Osteoblast (primary cell): Measurements from ENCODE around the gene SCARF2. TPM values are rescaled to one million over a fixed set of nuclear protein-coding genes. Genes with fewer than 3 reads are reported as not detected.

Experiments used
- DNase-seq: peaks from one replicate; pipeline ENCODE4 v3.0.0; 2011; ENCODE audit warnings: low spot score, mixed read lengths; ENCODE audit not compliant: insufficient read length; ENCODE audit errors: missing footprints
- H2AFZ ChIP-seq: 2 replicates; pipeline ENCODE4 v1.6.0; 2011; ENCODE audit warnings: mild to moderate bottlenecking, low read length
- H3K27ac ChIP-seq: 2 replicates; pipeline ENCODE4 v1.5.1; 2011; ENCODE audit warnings: mild to moderate bottlenecking, low read depth, low read length, moderate library complexity
- H3K27me3 ChIP-seq: 2 replicates; pipeline ENCODE4 v1.6.0; 2012; ENCODE audit warnings: mild to moderate bottlenecking, control low read depth, inconsistent platforms, low read length, moderate library complexity; ENCODE audit not compliant: insufficient read depth
- H3K36me3 ChIP-seq: 2 replicates; pipeline ENCODE4 v1.5.1; 2011; ENCODE audit warnings: mild to moderate bottlenecking, low read length, control low read depth, moderate library complexity; ENCODE audit not compliant: insufficient read depth
- H3K4me1 ChIP-seq: 2 replicates; pipeline ENCODE4 v1.5.1; 2011; ENCODE audit warnings: mild to moderate bottlenecking, low read length, control low read depth, moderate library complexity; ENCODE audit not compliant: insufficient read depth
- H3K4me2 ChIP-seq: 2 replicates; pipeline ENCODE4 v1.6.0; 2011; ENCODE audit warnings: mild to moderate bottlenecking, low read length; ENCODE audit not compliant: insufficient read depth
- H3K4me3 ChIP-seq: fragments of 200-600 bp; sonication (generic); 3 replicates; pipeline ENCODE4 v1.5.1; 2012; ENCODE audit warnings: mild to moderate bottlenecking, low read length, inconsistent platforms; ENCODE audit not compliant: insufficient read depth
- H3K79me2 ChIP-seq: 2 replicates; pipeline ENCODE4 v1.6.0; 2012; ENCODE audit warnings: mild to moderate bottlenecking, low read length, control low read depth, inconsistent platforms; ENCODE audit not compliant: insufficient read depth
- H3K9me3 ChIP-seq: 2 replicates; pipeline ENCODE4 v1.5.1; 2011; ENCODE audit warnings: low read depth, low read length, control low read depth
- H4K20me1 ChIP-seq: 2 replicates; pipeline ENCODE4 v1.6.0; 2012; ENCODE audit warnings: mild to moderate bottlenecking, low read length, control low read depth; ENCODE audit not compliant: insufficient read depth
- total RNA-seq: library from RNA; depleted of rRNA; stranded (reverse); fragments of >200 nt; gene quantifications from 2 replicates; pipeline ENCODE4 v1.2.3, GENCODE V29; 2012
- TF ChIP-seq, protein P1 (sequence below): IDR thresholded peaks from 2 replicates; pipeline ENCODE4 v1.5.1; 2011; ENCODE audit warnings: mild to moderate bottlenecking, low read depth, low read length, moderate library complexity; ENCODE audit errors: extremely low read depth

Gene SCARF2
- total RNA-seq, 1 donor = 23.9 TPM

DNA sequence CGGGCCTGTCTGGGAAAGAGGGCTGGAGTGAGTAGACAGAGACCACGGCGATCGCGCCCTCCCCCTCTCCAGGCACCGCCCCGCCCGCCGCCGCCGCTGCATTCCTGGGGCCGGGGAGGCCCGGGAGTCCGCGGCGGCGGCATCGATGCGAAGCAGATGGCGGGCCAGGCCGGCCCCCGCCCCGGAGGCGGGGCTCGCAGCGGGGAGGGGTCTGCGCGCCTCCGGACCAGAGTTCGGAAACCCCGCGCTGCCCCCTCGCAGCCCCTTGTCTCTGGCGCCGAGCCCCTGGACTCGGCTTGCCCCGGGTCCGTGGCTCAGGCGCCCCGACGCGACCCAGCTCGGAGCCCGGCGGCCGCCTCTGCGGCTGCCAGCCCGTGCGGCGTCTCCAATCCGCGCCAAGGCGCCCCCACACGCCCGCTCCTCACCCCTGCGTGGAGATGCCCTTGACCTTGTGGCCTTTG, 1.3 kb downstream of the SCARF2 start:
- peak; percentile 99 for DNase-seq
- Histone ChIP-seq H3K4me1 (peaks cover 25% of the 10 kb centered on the region), H3K4me3 (peak overlapping the region; percentile 95), H3K4me2 (peak overlapping the region; percentile 88), H3K36me3 (no peaks in the 10 kb centered on the region), H3K27me3 (no peaks in the 10 kb centered on the region), H3K27ac (peak overlapping the region; percentile 61), H3K9me3 (no peaks in the 10 kb centered on the region), H4K20me1 (peaks cover 50% of the 10 kb centered on the region), H2AFZ (no peak overlapping the region), H3K79me2 (peaks cover 50% of the 10 kb centered on the region)
- TF ChIP-seq, protein P1, sequence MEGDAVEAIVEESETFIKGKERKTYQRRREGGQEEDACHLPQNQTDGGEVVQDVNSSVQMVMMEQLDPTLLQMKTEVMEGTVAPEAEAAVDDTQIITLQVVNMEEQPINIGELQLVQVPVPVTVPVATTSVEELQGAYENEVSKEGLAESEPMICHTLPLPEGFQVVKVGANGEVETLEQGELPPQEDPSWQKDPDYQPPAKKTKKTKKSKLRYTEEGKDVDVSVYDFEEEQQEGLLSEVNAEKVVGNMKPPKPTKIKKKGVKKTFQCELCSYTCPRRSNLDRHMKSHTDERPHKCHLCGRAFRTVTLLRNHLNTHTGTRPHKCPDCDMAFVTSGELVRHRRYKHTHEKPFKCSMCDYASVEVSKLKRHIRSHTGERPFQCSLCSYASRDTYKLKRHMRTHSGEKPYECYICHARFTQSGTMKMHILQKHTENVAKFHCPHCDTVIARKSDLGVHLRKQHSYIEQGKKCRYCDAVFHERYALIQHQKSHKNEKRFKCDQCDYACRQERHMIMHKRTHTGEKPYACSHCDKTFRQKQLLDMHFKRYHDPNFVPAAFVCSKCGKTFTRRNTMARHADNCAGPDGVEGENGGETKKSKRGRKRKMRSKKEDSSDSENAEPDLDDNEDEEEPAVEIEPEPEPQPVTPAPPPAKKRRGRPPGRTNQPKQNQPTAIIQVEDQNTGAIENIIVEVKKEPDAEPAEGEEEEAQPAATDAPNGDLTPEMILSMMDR = no peak

DNA sequence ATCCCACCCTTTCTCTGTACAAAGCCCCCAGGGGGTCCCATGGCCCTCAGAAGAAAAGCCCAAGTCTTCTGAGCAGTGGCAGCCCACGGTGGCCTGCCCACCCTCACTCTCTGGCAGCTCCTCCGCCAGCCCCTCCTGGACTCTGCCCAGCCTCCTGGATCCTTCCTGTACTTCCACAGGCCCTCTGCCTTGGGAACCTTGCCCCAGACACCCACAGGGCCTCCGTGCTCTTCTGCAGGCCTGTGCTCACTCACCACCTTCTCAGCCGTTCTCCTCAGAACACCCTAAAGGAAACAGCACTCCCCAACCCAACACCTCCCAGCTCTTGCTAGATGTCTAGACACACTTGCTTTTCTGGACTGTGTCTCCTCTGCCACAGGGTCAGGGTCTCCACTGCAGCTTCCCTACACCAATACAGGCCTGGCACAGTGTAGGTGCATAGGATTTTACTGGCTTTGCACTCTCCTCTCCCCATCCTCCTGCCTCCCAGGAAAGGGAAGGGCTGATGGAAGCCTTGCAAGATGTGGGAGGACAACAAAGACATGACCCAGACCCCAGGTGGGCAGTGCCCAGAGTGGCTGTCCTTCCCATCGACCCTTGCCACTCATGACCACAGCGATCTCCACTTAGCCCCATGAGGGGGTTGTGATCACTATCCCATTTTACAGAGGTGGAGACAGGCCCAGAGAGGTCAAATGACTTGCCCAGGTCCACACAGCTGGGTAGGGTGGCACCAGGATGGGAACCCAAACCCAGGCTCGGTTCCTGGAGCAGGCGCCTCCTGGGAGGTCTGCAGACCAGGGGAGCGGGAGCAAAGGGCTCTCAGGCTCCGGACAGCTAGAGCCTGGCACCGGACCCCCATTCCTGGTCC, 2.0 kb downstream of the SCARF2 start:
- H3K4me2 ChIP-seq = peak overlapping the region; percentile 88
- TF ChIP-seq, protein P1 = no peak
- H4K20me1 ChIP-seq = peaks cover 56% of the 10 kb centered on the region
- no peaks in the 10 kb centered on the region for H3K36me3 ChIP-seq
- DNase-seq = peak; percentile 89
- peaks cover 57% of the 10 kb centered on the region for H3K79me2 ChIP-seq
- H3K27ac ChIP-seq = peak overlapping the region; percentile 39
- peak overlapping the region; percentile 95 for H3K4me3 ChIP-seq
- no peak overlapping the region for H2AFZ ChIP-seq
- H3K4me1 ChIP-seq = peaks cover 25% of the 10 kb centered on the region
- no peaks in the 10 kb centered on the region for H3K9me3 ChIP-seq
- no peaks in the 10 kb centered on the region for H3K27me3 ChIP-seq

DNA sequence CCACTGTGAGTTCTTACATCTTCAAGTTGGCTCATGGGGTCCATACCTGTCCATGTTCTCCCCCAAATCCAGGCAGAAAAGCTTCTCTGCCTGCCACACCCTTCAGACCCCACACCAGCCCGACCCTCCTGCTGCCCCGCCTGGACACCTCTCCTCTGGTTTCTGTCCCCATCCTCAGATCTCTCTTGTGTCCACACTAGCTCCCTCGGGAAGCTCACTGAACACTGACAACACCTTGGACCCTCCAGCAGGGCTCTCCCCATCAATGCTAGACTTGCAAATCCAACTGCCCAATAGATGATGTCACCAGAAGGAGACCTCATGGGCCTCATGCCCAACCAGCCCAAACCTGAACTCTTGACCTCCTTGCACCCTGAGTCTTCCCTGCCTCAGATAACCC, 2.9 kb downstream of the SCARF2 start:
- H3K9me3 ChIP-seq = no peaks in the 10 kb centered on the region
- H3K27ac ChIP-seq = no peak overlapping the region
- peaks cover 4% of the 10 kb centered on the region for H3K36me3 ChIP-seq
- H3K79me2 ChIP-seq = peaks cover 64% of the 10 kb centered on the region
- H3K27me3 ChIP-seq = no peaks in the 10 kb centered on the region
- peaks cover 63% of the 10 kb centered on the region for H4K20me1 ChIP-seq
- DNase-seq = peak; percentile 90
- peaks cover 25% of the 10 kb centered on the region for H3K4me1 ChIP-seq
- H3K4me3 ChIP-seq = no peak overlapping the region
- TF ChIP-seq, protein P1 = no peak
- H2AFZ ChIP-seq = no peak overlapping the region
- H3K4me2 ChIP-seq = no peak overlapping the region

- no peaks in the 10 kb centered on the region for H3K9me3 ChIP-seq
- no peaks in the 10 kb centered on the region for H3K27me3 ChIP-seq
- no peak overlapping the region for H2AFZ ChIP-seq
- TF ChIP-seq, protein P1 = no peak
- H3K4me1 ChIP-seq = peaks cover 24% of the 10 kb centered on the region
- peaks cover 6% of the 10 kb centered on the region for H3K36me3 ChIP-seq
- peaks cover 67% of the 10 kb centered on the region for H3K79me2 ChIP-seq
- no peak overlapping the region for H3K4me3 ChIP-seq
- no peak overlapping the region for H3K27ac ChIP-seq
- no peak overlapping the region for H3K4me2 ChIP-seq
- peak; percentile 81 for DNase-seq
- peaks cover 60% of the 10 kb centered on the region for H4K20me1 ChIP-seq
Observed at GRCh38 chr22:20434264-20434751, 3.3 kb downstream of the SCARF2 start.
